HepG2 (cell line): ENCODE measurements around the gene FAM174A. TPM values are rescaled to one million over a fixed set of nuclear protein-coding genes. Genes with fewer than 3 reads are reported as not detected.

Experiments
- ELF1 ChIP-seq: sonication (generic); formaldehyde crosslinking; IDR thresholded peaks from 2 replicates; pipeline ENCODE4 v1.4.0; 2020; ENCODE audit warnings: missing genetic modification reagents
- HNRNPUL1 ChIP-seq: fragments of 200-400 bp; formaldehyde crosslinking; IDR thresholded peaks from 2 replicates; pipeline ENCODE4 v1.6.1; 2017; ENCODE audit warnings: low read depth, mild to moderate bottlenecking, low read length, moderate library complexity
- IRF1 ChIP-seq: sonication (generic); formaldehyde crosslinking; IDR thresholded peaks from 2 replicates; pipeline ENCODE4 v1.4.0; 2020; ENCODE audit warnings: low read depth, mild to moderate bottlenecking, missing genetic modification reagents
- NFKBIZ ChIP-seq: IDR thresholded peaks from 2 replicates; pipeline ENCODE4 v1.6.1; 2018; ENCODE audit warnings: missing genetic modification reagents, missing compliant biosample characterization
- NONO ChIP-seq, 2 experiments: fragments of 450-650 bp in 1 of 2; sonication (generic) in 1 of 2; formaldehyde crosslinking in 1 of 2; IDR thresholded peaks in 1 of 2; conservative IDR thresholded peaks in 1 of 2; 2 replicates each; pipeline versions ENCODE4 v1.6.1 to v1.8.0; 2017 to 2022; ENCODE audit warnings: mild to moderate bottlenecking in 1 of 2, missing genetic modification reagents in 1 of 2, moderate library complexity in 1 of 2
- PHF5A ChIP-seq: IDR thresholded peaks from one replicate; pipeline ENCODE4 v1.6.1; 2018; ENCODE audit warnings: low read depth, missing genetic modification reagents; ENCODE audit not compliant: unreplicated experiment
- RARA ChIP-seq: IDR thresholded peaks from 2 replicates; pipeline ENCODE4 v1.6.1; 2016; ENCODE audit warnings: missing genetic modification reagents, missing compliant biosample characterization
- SRSF9 ChIP-seq: fragments of 200-400 bp; formaldehyde crosslinking; IDR thresholded peaks from 2 replicates; pipeline ENCODE4 v1.6.1; 2018; ENCODE audit warnings: borderline replicate concordance, mild to moderate bottlenecking, low read depth, low read length; ENCODE audit not compliant: insufficient read depth, poor library complexity, severe bottlenecking
- TARDBP ChIP-seq: sonication (generic); formaldehyde crosslinking; IDR thresholded peaks from 2 replicates; pipeline ENCODE4 v1.8.0; 2022; ENCODE audit warnings: mild to moderate bottlenecking, missing genetic modification reagents
- ZNF224 ChIP-seq: sonication (generic); formaldehyde crosslinking; IDR thresholded peaks from 2 replicates; pipeline ENCODE4 v1.5.0; 2020; ENCODE audit warnings: mild to moderate bottlenecking, missing genetic modification reagents
- ZNF3 ChIP-seq: IDR thresholded peaks from 2 replicates; pipeline ENCODE4 v1.7.0; 2017; ENCODE audit warnings: inconsistent platforms
- ZNF30 ChIP-seq: sonication (generic); formaldehyde crosslinking; IDR thresholded peaks from 2 replicates; pipeline ENCODE4 v1.5.0; 2020; ENCODE audit warnings: mild to moderate bottlenecking, missing genetic modification reagents
- ZNF510 ChIP-seq: sonication (generic); formaldehyde crosslinking; IDR thresholded peaks from 2 replicates; pipeline ENCODE4 v1.4.0; 2020; ENCODE audit warnings: low read depth, mild to moderate bottlenecking, missing genetic modification reagents
- ZNF563 ChIP-seq: sonication (generic); formaldehyde crosslinking; IDR thresholded peaks from 2 replicates; pipeline ENCODE4 v1.8.0; 2022; ENCODE audit warnings: mild to moderate bottlenecking, moderate library complexity, missing genetic modification reagents
- ZNF570 ChIP-seq: sonication (generic); formaldehyde crosslinking; IDR thresholded peaks from 2 replicates; pipeline ENCODE4 v1.4.0; 2020; ENCODE audit warnings: mild to moderate bottlenecking, missing genetic modification reagents, borderline replicate concordance
- ZNF616 ChIP-seq: sonication (generic); formaldehyde crosslinking; IDR thresholded peaks from 2 replicates; pipeline ENCODE4 v1.5.0; 2020; ENCODE audit warnings: low read depth, mild to moderate bottlenecking, missing genetic modification reagents
- ZNF674 ChIP-seq: sonication (generic); formaldehyde crosslinking; IDR thresholded peaks from 2 replicates; pipeline ENCODE4 v1.5.0; 2020; ENCODE audit warnings: low read depth, mild to moderate bottlenecking, missing genetic modification reagents
- ZSCAN21 ChIP-seq: sonication (generic); formaldehyde crosslinking; IDR thresholded peaks from 2 replicates; pipeline ENCODE4 v1.8.0; 2022; ENCODE audit warnings: mild to moderate bottlenecking, missing genetic modification reagents, moderate library complexity, borderline replicate concordance
- polyA plus RNA-seq, 8 experiments: library from polyadenylated mRNA; depleted of rRNA in 3 of 8; stranded (reverse) in 7 of 8; unstranded in 1 of 8; fragments of >200 nt; fragmentation: Illumina TruSeq in 4 of 8; extraction: Trizol in 4 of 8; gene quantifications; 2 replicates each; pipeline versions ENCODE4 v1.2.1 to v1.2.3, GENCODE V29; 2011 to 2016; ENCODE audit warnings: low read depth in 4 of 8, missing spikeins in 1 of 8, mixed read lengths in 1 of 8; ENCODE audit not compliant: insufficient read depth in 1 of 8
- total RNA-seq, 5 experiments: library from RNA; depleted of rRNA; stranded (reverse); fragments of >200 nt; fragmentation: Illumina TruSeq; extraction: Trizol; gene quantifications; 2 replicates each; pipeline ENCODE4 v1.2.3, GENCODE V29; 2016; ENCODE audit warnings: low read depth in 1 of 5
- TF ChIP-seq, protein P1 (sequence below): sonication (generic); formaldehyde crosslinking; IDR thresholded peaks from 2 replicates; pipeline ENCODE4 v1.8.0; 2022; ENCODE audit warnings: mild to moderate bottlenecking, missing genetic modification reagents; ENCODE audit not compliant: insufficient replicate concordance
- TF ChIP-seq, protein P2 (sequence below): sonication (generic); formaldehyde crosslinking; IDR thresholded peaks from 2 replicates; pipeline ENCODE4 v1.9.0; 2021; ENCODE audit warnings: missing genetic modification reagents, borderline replicate concordance

FAM174A gene
- total and polyA plus RNA-seq, 2 of the 13 experiments (the other 11 are each of a cell fraction or from before 2014, with no cell fraction given) = 6.8 to 7.8 TPM

GRCh38 chr5:100535060-100536005 is at the start of gene FAM174A (continued):
- TF ChIP-seq, protein P1, sequence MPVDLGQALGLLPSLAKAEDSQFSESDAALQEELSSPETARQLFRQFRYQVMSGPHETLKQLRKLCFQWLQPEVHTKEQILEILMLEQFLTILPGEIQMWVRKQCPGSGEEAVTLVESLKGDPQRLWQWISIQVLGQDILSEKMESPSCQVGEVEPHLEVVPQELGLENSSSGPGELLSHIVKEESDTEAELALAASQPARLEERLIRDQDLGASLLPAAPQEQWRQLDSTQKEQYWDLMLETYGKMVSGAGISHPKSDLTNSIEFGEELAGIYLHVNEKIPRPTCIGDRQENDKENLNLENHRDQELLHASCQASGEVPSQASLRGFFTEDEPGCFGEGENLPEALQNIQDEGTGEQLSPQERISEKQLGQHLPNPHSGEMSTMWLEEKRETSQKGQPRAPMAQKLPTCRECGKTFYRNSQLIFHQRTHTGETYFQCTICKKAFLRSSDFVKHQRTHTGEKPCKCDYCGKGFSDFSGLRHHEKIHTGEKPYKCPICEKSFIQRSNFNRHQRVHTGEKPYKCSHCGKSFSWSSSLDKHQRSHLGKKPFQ = no peak
- TF ChIP-seq ZNF563 (CRISPR knock-in tag) = peak; percentile 75; the same call in 1 of the 2 replicates
- peak; percentile 40; the same call in 1 of the 2 replicates for TF ChIP-seq ZNF224 (CRISPR knock-in tag)
- no peak for TF ChIP-seq ZNF510 (CRISPR knock-in tag)
- no peak for TF ChIP-seq SRSF9
- TF ChIP-seq ZSCAN21 (CRISPR knock-in tag) = peak; percentile 68; the same call in 1 of the 2 replicates
- TF ChIP-seq ZNF616 = no peak
- TF ChIP-seq IRF1 (CRISPR knock-in tag) = no peak
- no peak for TF ChIP-seq ZNF30 (CRISPR knock-in tag)
- no peak for TF ChIP-seq ZNF674 (CRISPR knock-in tag)
- TF ChIP-seq RARA (CRISPR knock-in tag) = 0 out of 2 replicates have a peak, but pooled peaks have one; percentile 6
- peak; percentile 85 for TF ChIP-seq ELF1 (CRISPR knock-in tag)
- no peak for TF ChIP-seq PHF5A (CRISPR knock-in tag)
- TF ChIP-seq, protein P2, sequence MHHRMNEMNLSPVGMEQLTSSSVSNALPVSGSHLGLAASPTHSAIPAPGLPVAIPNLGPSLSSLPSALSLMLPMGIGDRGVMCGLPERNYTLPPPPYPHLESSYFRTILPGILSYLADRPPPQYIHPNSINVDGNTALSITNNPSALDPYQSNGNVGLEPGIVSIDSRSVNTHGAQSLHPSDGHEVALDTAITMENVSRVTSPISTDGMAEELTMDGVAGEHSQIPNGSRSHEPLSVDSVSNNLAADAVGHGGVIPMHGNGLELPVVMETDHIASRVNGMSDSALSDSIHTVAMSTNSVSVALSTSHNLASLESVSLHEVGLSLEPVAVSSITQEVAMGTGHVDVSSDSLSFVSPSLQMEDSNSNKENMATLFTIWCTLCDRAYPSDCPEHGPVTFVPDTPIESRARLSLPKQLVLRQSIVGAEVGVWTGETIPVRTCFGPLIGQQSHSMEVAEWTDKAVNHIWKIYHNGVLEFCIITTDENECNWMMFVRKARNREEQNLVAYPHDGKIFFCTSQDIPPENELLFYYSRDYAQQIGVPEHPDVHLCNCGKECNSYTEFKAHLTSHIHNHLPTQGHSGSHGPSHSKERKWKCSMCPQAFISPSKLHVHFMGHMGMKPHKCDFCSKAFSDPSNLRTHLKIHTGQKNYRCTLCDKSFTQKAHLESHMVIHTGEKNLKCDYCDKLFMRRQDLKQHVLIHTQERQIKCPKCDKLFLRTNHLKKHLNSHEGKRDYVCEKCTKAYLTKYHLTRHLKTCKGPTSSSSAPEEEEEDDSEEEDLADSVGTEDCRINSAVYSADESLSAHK = no peak
- TF ChIP-seq NONO (IDR thresholded peaks at IDR 0.05) = no peak
- TF ChIP-seq NONO (CRISPR knock-in tag; conservative IDR thresholded peaks at IDR 0.05) = peak; percentile 71
- no peak for TF ChIP-seq ZNF3 (CRISPR knock-in tag)
- no peak for TF ChIP-seq ZNF570 (CRISPR knock-in tag)
- TF ChIP-seq TARDBP (CRISPR knock-in tag) = peak; percentile 52; the same call in 1 of the 2 replicates
- no peak for TF ChIP-seq NFKBIZ (CRISPR knock-in tag)
- TF ChIP-seq HNRNPUL1 = no peak
